K562 (cell line): ENCODE measurements around the gene DNASE1L3. TPM values are rescaled to one million over a fixed set of nuclear protein-coding genes. Genes with fewer than 3 reads are reported as not detected.

ENCODE experiments used
- ATAC-seq: fragments of 200-7000 bp; cut with Tn5 transposase; 3 replicates; pipeline ENCODE4 v1.9.1; 2020; ENCODE audit warnings: moderate library complexity
- BruUV-seq: library from RNA; stranded (reverse); fragments of 400-500 nt; replicated peaks from 2 replicates; lab custom pipeline; 2021; lab: Mats Ljungman, UMichigan
- CTCF ChIA-PET: fragments of 300-600 bp; formaldehyde crosslinking; extraction: SDS; loops from one replicate; lab custom pipeline; 2021; ENCODE audit warnings: low intra/inter-chr PET ratio; lab: Yijun Ruan, JAX
- POLR2A ChIA-PET: fragments of 300-600, 350-650 bp; sonication (Branson Sonifier 250); formaldehyde crosslinking; extraction: SDS; loops from one replicate; lab custom pipeline; 2021; ENCODE audit warnings: antibody characterized with exemption, inconsistent platforms; lab: Yijun Ruan, JAX
- DNase-seq, 4 experiments: peaks; one replicate each; pipeline versions ENCODE4 v3.0.0 to v3.0.0-alpha.2; 2011 to 2018; ENCODE audit warnings: low spot score in 3 of 4, mixed read lengths in 3 of 4; ENCODE audit errors: extremely low read depth in 1 of 4
- FAIRE-seq: peaks from 2 replicates; lab custom pipeline; 2011; peaks lifted over from hg19 to GRCh38; lab: Jason Lieb, UNC
- H2AFZ ChIP-seq: 2 replicates; pipeline ENCODE4 v1.6.0; 2011; ENCODE audit warnings: low read depth, low read length, control low read depth, inconsistent platforms
- H3K27ac ChIP-seq: fragments of 200-600 bp; 3 replicates; pipeline ENCODE4 v1.8.0; 2011; ENCODE audit warnings: low read depth, mild to moderate bottlenecking, control low read depth, inconsistent platforms, low read length, moderate library complexity, mixed read lengths; ENCODE audit errors: extremely low read depth
- H3K27me3 ChIP-seq, 2 experiments: fragments of 300-600 bp in 1 of 2; 2 replicates in 1 of 2; 3 replicates in 1 of 2; pipeline versions ENCODE4 v1.6.0 to v1.8.0; 2011; ENCODE audit warnings: inconsistent platforms in 2 of 2, low read length in 2 of 2, mild to moderate bottlenecking in 1 of 2, mixed read lengths in 1 of 2, moderate library complexity in 1 of 2; ENCODE audit not compliant: control insufficient read depth in 2 of 2, insufficient read depth in 2 of 2
- H3K36me3 ChIP-seq: fragments of 300-600 bp; 3 replicates; pipeline ENCODE4 v1.8.0; 2011; ENCODE audit warnings: mild to moderate bottlenecking, low read length, inconsistent platforms; ENCODE audit not compliant: control insufficient read depth, insufficient read depth
- H3K4me1 ChIP-seq, 2 experiments: fragments of 200-600 bp in 1 of 2; replicated peaks in 1 of 2; 2 replicates in 1 of 2; 3 replicates in 1 of 2; pipeline versions ENCODE4 v1.5.1 to v1.8.0; 2011; ENCODE audit warnings: inconsistent platforms in 2 of 2, low read length in 2 of 2, mild to moderate bottlenecking in 1 of 2, mixed read lengths in 1 of 2, moderate library complexity in 1 of 2; ENCODE audit not compliant: control insufficient read depth in 2 of 2, insufficient read depth in 2 of 2
- H3K4me2 ChIP-seq: 2 replicates; pipeline ENCODE4 v1.6.1; 2011; ENCODE audit warnings: low read length, control low read depth, inconsistent platforms, mixed read lengths; ENCODE audit not compliant: insufficient read depth
- H3K4me3 ChIP-seq: fragments of 200-600 bp; sonication (generic), shearing (Covaris generic); 2 replicates; pipeline ENCODE4 v1.5.1; 2016; ENCODE audit warnings: control low read depth, inconsistent platforms
- H3K79me2 ChIP-seq: fragments of 200-600 bp; 3 replicates; pipeline ENCODE4 v1.8.0; 2011; ENCODE audit warnings: low read length, inconsistent platforms; ENCODE audit not compliant: control insufficient read depth, insufficient read depth
- H3K9ac ChIP-seq, 2 experiments: 2 replicates each; pipeline versions ENCODE4 v1.6.0 to v1.6.1; 2011; ENCODE audit warnings: low read depth in 2 of 2, low read length in 2 of 2, control low read depth in 1 of 2, inconsistent platforms in 1 of 2, mild to moderate bottlenecking in 1 of 2, mixed read lengths in 1 of 2; ENCODE audit not compliant: insufficient read depth in 1 of 2
- H3K9me1 ChIP-seq: one replicate; pipeline ENCODE4 v1.6.0; 2011; ENCODE audit warnings: inconsistent platforms, mild to moderate bottlenecking, low read length, moderate library complexity; ENCODE audit not compliant: control insufficient read depth, insufficient read depth
- H3K9me3 ChIP-seq: replicated peaks from 2 replicates; pipeline ENCODE4 v1.5.1; 2011; ENCODE audit warnings: low read depth, low read length, inconsistent platforms; ENCODE audit not compliant: control insufficient read depth, insufficient read depth
- H4K20me1 ChIP-seq: replicated peaks from 2 replicates; pipeline ENCODE4 v1.6.1; 2011; ENCODE audit warnings: low read length, inconsistent platforms, mixed read lengths; ENCODE audit not compliant: control insufficient read depth, insufficient read depth
- ATF3 ChIP-seq, 2 experiments: fragments of 450-650 bp in 1 of 2; sonication (generic) in 1 of 2; formaldehyde crosslinking in 1 of 2; IDR thresholded peaks in 1 of 2; conservative IDR thresholded peaks in 1 of 2; 2 replicates each; pipeline versions ENCODE4 v1.6.1 to v1.8.1; 2016 to 2023; ENCODE audit warnings: mild to moderate bottlenecking in 2 of 2, moderate library complexity in 2 of 2, inconsistent platforms in 1 of 2, missing genetic modification reagents in 1 of 2
- ETV1 ChIP-seq: fragments of 450-650 bp; conservative IDR thresholded peaks from 2 replicates; pipeline ENCODE4 v1.6.1; 2016; ENCODE audit warnings: missing genetic modification characterization, control low read depth, low read depth, missing compliant biosample characterization
- HDGF ChIP-seq: fragments of 450-650 bp; IDR thresholded peaks from 2 replicates; pipeline ENCODE4 v1.6.1; 2016
- L3MBTL2 ChIP-seq: fragments of 450-650 bp; IDR thresholded peaks from 2 replicates; pipeline ENCODE4 v1.6.1; 2016; ENCODE audit warnings: mild to moderate bottlenecking, moderate library complexity
- MECOM ChIP-seq: fragments of 250-450 bp; sonication (Bioruptor Pico); IDR thresholded peaks from 2 replicates; pipeline ENCODE4 v1.8.0; 2022; ENCODE audit warnings: inconsistent platforms
- MEF2D ChIP-seq: conservative IDR thresholded peaks from 2 replicates; pipeline ENCODE4 v1.6.1; 2016; ENCODE audit warnings: low read depth, missing genetic modification characterization, missing compliant biosample characterization
- MTA3 ChIP-seq: fragments of 450-650 bp; formaldehyde crosslinking; IDR thresholded peaks from 2 replicates; pipeline ENCODE4 v1.6.1; 2017; ENCODE audit warnings: mild to moderate bottlenecking, borderline replicate concordance
- PHF21A ChIP-seq: fragments of 450-650 bp; IDR thresholded peaks from 2 replicates; pipeline ENCODE4 v1.6.1; 2017; ENCODE audit warnings: low read depth, borderline replicate concordance
- PHTF2 ChIP-seq: fragments of 250-450 bp; sonication (Bioruptor Pico); IDR thresholded peaks from 2 replicates; pipeline ENCODE4 v1.5.0; 2021; ENCODE audit warnings: mild to moderate bottlenecking
- RNF2 ChIP-seq: sonication (generic); IDR thresholded peaks from 2 replicates; pipeline ENCODE4 v1.6.1; 2016
- SAFB2 ChIP-seq: fragments of 200-400 bp; formaldehyde crosslinking; IDR thresholded peaks from 2 replicates; pipeline ENCODE4 v1.6.1; 2018; ENCODE audit warnings: borderline replicate concordance, low read length, low read depth, moderate library complexity; ENCODE audit not compliant: severe bottlenecking
- STAT5B ChIP-seq: fragments of 250-450 bp; sonication (Bioruptor Pico); IDR thresholded peaks from 2 replicates; pipeline ENCODE4 v1.8.0; 2021; ENCODE audit warnings: mild to moderate bottlenecking, inconsistent platforms
- ZFP91 ChIP-seq: sonication (generic); formaldehyde crosslinking; IDR thresholded peaks from 2 replicates; pipeline ENCODE4 v1.8.0; 2022; ENCODE audit warnings: mild to moderate bottlenecking, missing genetic modification reagents
- ZNF12 ChIP-seq: sonication (generic); formaldehyde crosslinking; IDR thresholded peaks from 2 replicates; pipeline ENCODE4 v1.4.0; 2020; ENCODE audit warnings: mild to moderate bottlenecking, missing genetic modification reagents
- ZNF316 ChIP-seq: fragments of 450-650 bp; IDR thresholded peaks from 2 replicates; pipeline ENCODE4 v1.6.1; 2016
- ZNF764 ChIP-seq: fragments of 250-450 bp; sonication (Bioruptor Pico); IDR thresholded peaks from 2 replicates; pipeline ENCODE4 v1.4.0; 2020; ENCODE audit warnings: low read depth, mild to moderate bottlenecking, moderate library complexity
- ZNF780A ChIP-seq: fragments of 250-450 bp; sonication (Bioruptor Pico); IDR thresholded peaks from 2 replicates; pipeline ENCODE4 v1.5.0; 2021; ENCODE audit warnings: mild to moderate bottlenecking
- ZZZ3 ChIP-seq: fragments of 450-650 bp; IDR thresholded peaks from 2 replicates; pipeline ENCODE4 v1.6.1; 2016; ENCODE audit warnings: antibody characterized with exemption, mild to moderate bottlenecking, moderate library complexity
- WGBS: fragments of 100-300 bp; shearing (Covaris generic); methylation state at CpG from one replicate; pipeline ENCODE4 v1.1.6; 2016; ENCODE audit warnings: low coverage, mixed read lengths; ENCODE audit not compliant: insufficient coverage; ENCODE audit errors: missing lambda C conversion rate; 5-methylcytosine and 5-hydroxymethylcytosine counted together
- in situ Hi-C: fragments of 300-500 bp; cut with MboI; formaldehyde crosslinking; loops from 4 replicates; pipeline ENCODE4 v1.15.0; 2018; ENCODE audit warnings: inconsistent platforms, mixed read lengths
- intact Hi-C: fragments of 100-400 bp; cut with micrococcal nuclease; formaldehyde crosslinking; loops from 2 replicates; pipeline ENCODE4 v1.14.2; 2022
- polyA plus RNA-seq, 8 experiments: library from polyadenylated mRNA; depleted of rRNA in 4 of 8; stranded (reverse) in 5 of 8; unstranded in 3 of 8; fragments of >200 nt; fragmentation: Nextera tagmentation in 2 of 8; fragmentation: Illumina TruSeq in 1 of 8; extraction: Ambion mirVana in 2 of 8; extraction: Trizol in 1 of 8; gene quantifications; 2 replicates each; pipeline versions ENCODE4 v1.2.1 to v1.2.3, GENCODE V29; 2011 to 2014; ENCODE audit warnings: inconsistent platforms in 1 of 8, missing spikeins in 1 of 8
- total RNA-seq, 7 experiments: library from RNA; depleted of rRNA in 6 of 7; stranded (reverse); fragments of >200 nt in 6 of 7; fragmentation: Illumina TruSeq in 2 of 7; extraction: Trizol in 2 of 7; gene quantifications; 2 replicates each; pipeline versions ENCODE4 v1.2.1 to v1.2.3, GENCODE V29; 2011 to 2021; ENCODE audit warnings: low replicate concordance in 1 of 7

The DNASE1L3 gene
- total and polyA plus RNA-seq, 9 of the 15 experiments (the other 6 are each of a cell fraction or from before 2014, with no cell fraction given), result 0.06 TPM; not detected in 8

- TF ChIP-seq ZFP91 (CRISPR knock-in tag), result no peak
- no peak for TF ChIP-seq MECOM
- TF ChIP-seq ATF3 (IDR thresholded peaks at IDR 0.05), result no peak
- no peak for TF ChIP-seq ATF3 (CRISPR knock-in tag; conservative IDR thresholded peaks at IDR 0.05)
- no peak for TF ChIP-seq MTA3
These were observed 53.1 kb downstream of the DNASE1L3 start (continued) for GRCh38 chr3:58157700-58158099.

DNA sequence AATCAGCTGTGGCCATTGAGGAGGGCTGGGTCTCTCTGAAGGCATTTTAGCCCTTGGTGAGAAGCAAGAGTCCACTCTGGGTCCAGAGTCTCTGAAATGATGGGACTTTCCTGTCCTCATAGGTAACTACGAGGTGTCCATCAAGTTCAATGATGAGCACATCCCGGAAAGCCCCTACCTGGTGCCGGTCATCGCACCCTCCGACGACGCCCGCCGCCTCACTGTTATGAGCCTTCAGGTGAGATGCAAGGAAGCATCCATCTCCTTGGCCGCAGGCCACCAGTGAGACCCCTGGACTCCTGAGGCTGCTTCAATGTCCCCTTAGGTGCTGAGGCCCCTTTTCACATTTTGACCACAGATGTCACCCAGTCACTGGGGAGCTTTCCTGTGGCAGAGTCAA, 54.9 kb downstream of the DNASE1L3 start:
- whole genome bisulfite sequencing, result 92% methylated on average over 10 of the region's 10 CpGs
- intact Hi-C loops, result no loop called here
- no peak overlapping the region for H3K27ac ChIP-seq
- POLR2A ChIA-PET, result no interaction called here
- no peaks in the 10 kb centered on the region for H3K79me2 ChIP-seq
- ATAC-seq, result no peak
- H4K20me1 ChIP-seq, result no peaks in the 10 kb centered on the region
- H3K27me3 ChIP-seq, result no peaks in the 10 kb centered on the region
- FAIRE-seq, result no peak
- H3K4me3 ChIP-seq, result no peak overlapping the region
- peaks cover 0 to 3% of the 10 kb centered on the region in 2 experiments; a peak in 1 of 5 replicates for H3K4me1 ChIP-seq
- in situ Hi-C loops, result loop anchor here (25.0 kb wide), 1 partner anchor 144 kb away; the partner anchor contains the start of gene FLNB
- H2AFZ ChIP-seq, result no peak overlapping the region
- CTCF ChIA-PET, result no interaction called here
- no peaks in the 10 kb centered on the region for H3K9me1 ChIP-seq
- no peak overlapping the region for H3K9ac ChIP-seq
- no peak overlapping the region for H3K4me2 ChIP-seq
- DNase-seq, result no peak
- BruUV-seq, result no TSS peak
- no peaks in the 10 kb centered on the region for H3K9me3 ChIP-seq
- TF ChIP-seq ZNF780A (CRISPR knock-in tag) (no peak), ZNF12 (CRISPR knock-in tag) (no peak), ZZZ3 (no peak), PHTF2 (no peak), PHF21A (no peak), ZNF764 (CRISPR knock-in tag) (no peak), STAT5B (CRISPR knock-in tag) (no peak), HDGF (no peak), SAFB2 (no peak), ZNF316 (no peak), ETV1 (tag) (no peak), RNF2 (no peak), MECOM (no peak), MEF2D (tag) (no peak), L3MBTL2 (no peak)
- peaks cover 46% of the 10 kb centered on the region; the same call in 2 of the 3 replicates for H3K36me3 ChIP-seq
